CD4-positive, alpha-beta T cell (primary cell): ENCODE results near the gene KIF21A. TPM values are rescaled to one million over a fixed set of nuclear protein-coding genes. Genes with fewer than 3 reads are reported as not detected.

Experiments used
- ATAC-seq: fragments of 200-7000 bp; cut with Tn5 transposase; one replicate; pipeline ENCODE4 v1.10.0; 2022; ENCODE audit warnings: mild to moderate bottlenecking; ENCODE audit not compliant: poor library complexity
- CTCF ChIA-PET: fragments of 350-600 bp; sonication (Branson Sonifier 250); formaldehyde crosslinking; loops from one replicate; lab custom pipeline; 2021; ENCODE audit warnings: antibody characterized with exemption, inconsistent platforms; lab: Charles Lee
- POLR2A ChIA-PET: fragments of 350-600 bp; sonication (Branson Sonifier 250); formaldehyde crosslinking; loops from one replicate; lab custom pipeline; 2021; ENCODE audit warnings: antibody characterized with exemption, inconsistent platforms; lab: Charles Lee
- DNase-seq, 14 experiments: peaks; one replicate each; pipeline ENCODE4 v3.0.0-alpha.2; 2013 to 2020; ENCODE audit warnings: mixed read lengths in 2 of 14
- H3K27ac ChIP-seq, 2 donors: one replicate each; pipeline versions ENCODE4 v1.5.1 to v1.7.0; 2013; ENCODE audit warnings: low read length in 2 of 2, low read depth in 1 of 2, mild to moderate bottlenecking in 1 of 2
- H3K27me3 ChIP-seq, 2 experiments: 1 replicate in 1 of 2; 2 replicates in 1 of 2; pipeline versions ENCODE4 v1.6.1 to v1.7.0; 2013; ENCODE audit warnings: low read length in 2 of 2, control low read depth in 1 of 2, mild to moderate bottlenecking in 1 of 2, moderate library complexity in 1 of 2; ENCODE audit not compliant: insufficient read depth in 2 of 2, control insufficient read depth in 1 of 2
- H3K36me3 ChIP-seq: one replicate; pipeline ENCODE4 v1.6.1; 2013; ENCODE audit warnings: low read length, control low read depth; ENCODE audit not compliant: insufficient read depth
- H3K4me1 ChIP-seq: one replicate; pipeline ENCODE4 v1.6.1; 2013; ENCODE audit warnings: low read length, control low read depth; ENCODE audit not compliant: insufficient read depth
- H3K4me3 ChIP-seq: one replicate; pipeline ENCODE4 v1.5.1; 2013; ENCODE audit warnings: mild to moderate bottlenecking, low read length, moderate library complexity
- H3K9me3 ChIP-seq, 2 experiments: 1 replicate in 1 of 2; 2 replicates in 1 of 2; pipeline versions ENCODE4 v1.6.1 to v1.7.0; 2013; ENCODE audit warnings: low read length in 2 of 2, mild to moderate bottlenecking in 2 of 2, control low read depth in 1 of 2, moderate library complexity in 1 of 2; ENCODE audit not compliant: control insufficient read depth in 1 of 2, insufficient read depth in 1 of 2
- H3K27ac Mint-ChIP-seq: one replicate; pipeline ENCODE4 v1.8.0; 2020; ENCODE audit warnings: mixed read lengths
- H3K27me3 Mint-ChIP-seq: one replicate; pipeline ENCODE4 v1.8.0; 2021; ENCODE audit warnings: mixed read lengths
- H3K36me3 Mint-ChIP-seq: one replicate; pipeline ENCODE4 v1.8.0; 2021; ENCODE audit warnings: low read depth, mixed read lengths
- H3K4me1 Mint-ChIP-seq: one replicate; pipeline ENCODE4 v1.8.0; 2021; ENCODE audit warnings: low read depth, mixed read lengths
- H3K4me3 Mint-ChIP-seq: one replicate; pipeline ENCODE4 v1.8.0; 2020; ENCODE audit warnings: mild to moderate bottlenecking, mixed read lengths
- H3K9me3 Mint-ChIP-seq: one replicate; pipeline ENCODE4 v1.8.0; 2020; ENCODE audit warnings: mixed read lengths
- intact Hi-C, 2 experiments: fragments of 100-400 bp; cut with DNase I in 1 of 2; cut with micrococcal nuclease in 1 of 2; formaldehyde crosslinking; loops; one replicate each; pipeline versions ENCODE4 v1.15.1 to v1.9.0; 2023 to 2025; cut with DNase I, micrococcal nuclease
- total RNA-seq, 174 experiments: library from RNA in 2 of 174; stranded (reverse) in 2 of 174; gene quantifications; one replicate each; pipeline ENCODE4 v1.2.3 and lab custom pipeline; 2021 to 2026
- TF ChIP-seq, protein P1 (sequence below): fragments of 200-600 bp; IDR thresholded peaks from one replicate; pipeline ENCODE4 v1.8.0; 2022; ENCODE audit warnings: antibody characterized with exemption, mild to moderate bottlenecking

The KIF21A gene
- total RNA-seq, 2 experiments from 2014 or later: 3.2 to 3.4 TPM

DNA sequence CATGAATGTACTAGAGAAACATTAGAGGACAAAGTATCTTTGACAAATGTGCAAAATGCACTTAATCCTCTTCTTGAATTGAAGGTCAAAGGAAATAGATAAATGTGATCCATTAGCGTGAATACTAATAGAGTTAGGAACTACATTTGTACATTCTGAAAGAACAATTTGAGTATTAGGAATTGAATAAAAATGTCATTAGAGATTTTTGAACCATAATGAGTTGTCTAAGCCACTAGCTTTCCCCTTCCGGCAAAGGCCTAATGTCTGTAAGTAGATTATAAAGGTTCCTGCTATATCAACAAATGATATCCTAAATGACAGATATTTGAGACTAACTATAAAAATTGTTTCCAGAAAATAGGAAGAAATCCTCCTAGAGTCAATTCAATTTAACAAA, 59.8 kb downstream of the KIF21A start:
- H3K36me3 ChIP-seq: no peaks in the 10 kb centered on the region
- H3K4me3 Mint-ChIP-seq: no peak overlapping the region
- no peaks in the 10 kb centered on the region for H3K36me3 Mint-ChIP-seq
- H3K4me1 ChIP-seq: no peaks in the 10 kb centered on the region
- ChIA-PET CTCF (no interaction called here), POLR2A (no interaction called here)
- no peaks in the 10 kb centered on the region for H3K9me3 Mint-ChIP-seq
- no peaks in the 10 kb centered on the region for H3K27me3 ChIP-seq
- no peak overlapping the region for H3K27ac Mint-ChIP-seq
- TF ChIP-seq, protein P1, sequence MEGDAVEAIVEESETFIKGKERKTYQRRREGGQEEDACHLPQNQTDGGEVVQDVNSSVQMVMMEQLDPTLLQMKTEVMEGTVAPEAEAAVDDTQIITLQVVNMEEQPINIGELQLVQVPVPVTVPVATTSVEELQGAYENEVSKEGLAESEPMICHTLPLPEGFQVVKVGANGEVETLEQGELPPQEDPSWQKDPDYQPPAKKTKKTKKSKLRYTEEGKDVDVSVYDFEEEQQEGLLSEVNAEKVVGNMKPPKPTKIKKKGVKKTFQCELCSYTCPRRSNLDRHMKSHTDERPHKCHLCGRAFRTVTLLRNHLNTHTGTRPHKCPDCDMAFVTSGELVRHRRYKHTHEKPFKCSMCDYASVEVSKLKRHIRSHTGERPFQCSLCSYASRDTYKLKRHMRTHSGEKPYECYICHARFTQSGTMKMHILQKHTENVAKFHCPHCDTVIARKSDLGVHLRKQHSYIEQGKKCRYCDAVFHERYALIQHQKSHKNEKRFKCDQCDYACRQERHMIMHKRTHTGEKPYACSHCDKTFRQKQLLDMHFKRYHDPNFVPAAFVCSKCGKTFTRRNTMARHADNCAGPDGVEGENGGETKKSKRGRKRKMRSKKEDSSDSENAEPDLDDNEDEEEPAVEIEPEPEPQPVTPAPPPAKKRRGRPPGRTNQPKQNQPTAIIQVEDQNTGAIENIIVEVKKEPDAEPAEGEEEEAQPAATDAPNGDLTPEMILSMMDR: no peak
- H3K4me1 Mint-ChIP-seq: no peaks in the 10 kb centered on the region
- no peaks in the 10 kb centered on the region for H3K9me3 ChIP-seq
- DNase-seq: no peak
- no peak overlapping the region for H3K27ac ChIP-seq
- no peak overlapping the region for H3K4me3 ChIP-seq
- H3K27me3 Mint-ChIP-seq: no peaks in the 10 kb centered on the region
- intact Hi-C loops: no loop called here
- ATAC-seq: no peak

DNA sequence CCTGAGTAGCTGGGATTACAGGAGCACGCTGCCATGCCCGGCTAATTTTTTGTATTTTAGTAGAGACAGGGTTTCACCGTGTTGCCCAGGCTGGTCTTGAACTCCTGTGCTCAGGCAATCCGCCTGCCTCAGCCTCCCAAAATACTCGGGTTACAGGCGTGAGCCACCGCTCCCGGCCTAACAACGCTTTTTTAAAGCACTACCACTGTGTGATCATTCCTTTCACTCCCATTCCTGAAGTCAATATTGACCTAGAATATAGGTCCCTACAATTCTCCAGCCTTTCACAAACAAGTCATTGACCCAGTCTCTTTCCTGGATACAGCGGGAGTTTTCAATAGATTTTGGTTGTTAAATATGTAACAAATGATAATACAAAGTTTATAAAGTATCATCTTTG, 62.8 kb downstream of the KIF21A start:
- ChIA-PET POLR2A (no interaction called here), CTCF (no interaction called here)
- Histone ChIP-seq H3K27me3 (no peaks in the 10 kb centered on the region), H3K4me3 (no peak overlapping the region), H3K36me3 (no peaks in the 10 kb centered on the region), H3K9me3 (no peaks in the 10 kb centered on the region), H3K27ac (no peak overlapping the region), H3K4me1 (no peaks in the 10 kb centered on the region)
- intact Hi-C loops: no loop called here
- TF ChIP-seq, protein P1: no peak
- Mint-ChIP-seq H3K4me1 (no peaks in the 10 kb centered on the region), H3K9me3 (no peaks in the 10 kb centered on the region), H3K4me3 (no peak overlapping the region), H3K27me3 (no peaks in the 10 kb centered on the region), H3K36me3 (no peaks in the 10 kb centered on the region), H3K27ac (no peak overlapping the region)
- DNase-seq: no peak
- no peak for ATAC-seq

DNA sequence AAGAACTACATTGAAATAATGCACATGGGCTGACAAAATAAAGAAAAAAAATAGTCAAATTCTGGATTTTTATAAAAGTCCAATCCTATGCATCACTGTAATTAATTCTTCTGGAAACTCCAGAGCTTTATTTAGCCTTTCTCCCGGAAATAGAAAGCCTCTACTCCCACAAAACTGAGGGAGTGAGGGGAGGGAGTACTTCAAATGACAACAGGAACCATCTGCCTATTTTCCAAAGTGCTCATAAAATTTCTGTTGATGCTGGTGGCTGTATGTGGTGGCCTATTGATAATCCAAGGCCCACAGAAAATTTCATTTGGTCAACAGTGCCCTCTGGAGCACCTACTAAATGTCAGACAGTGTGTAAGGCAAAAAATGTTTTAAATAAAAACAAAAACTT, 64.6 kb downstream of the KIF21A start:
- H3K9me3 Mint-ChIP-seq: no peaks in the 10 kb centered on the region
- no peaks in the 10 kb centered on the region for H3K9me3 ChIP-seq
- H3K4me1 ChIP-seq: no peaks in the 10 kb centered on the region
- no peak overlapping the region for H3K4me3 Mint-ChIP-seq
- peaks cover under 1% of the 10 kb centered on the region for H3K4me1 Mint-ChIP-seq
- DNase-seq (no peak), ATAC-seq (no peak)
- no peak overlapping the region for H3K27ac ChIP-seq
- H3K36me3 ChIP-seq: no peaks in the 10 kb centered on the region
- H3K27me3 Mint-ChIP-seq: no peaks in the 10 kb centered on the region
- H3K27ac Mint-ChIP-seq: no peak overlapping the region
- no peaks in the 10 kb centered on the region for H3K27me3 ChIP-seq
- no peaks in the 10 kb centered on the region for H3K36me3 Mint-ChIP-seq
- intact Hi-C loops: no loop called here
- no peak overlapping the region for H3K4me3 ChIP-seq
- ChIA-PET CTCF (no interaction called here), POLR2A (no interaction called here)
- TF ChIP-seq, protein P1: no peak
